ENCODE data around the gene HID1. TPM values are rescaled to one million over a fixed set of nuclear protein-coding genes. Genes with fewer than 3 reads are reported as not detected.
A peak's percentile ranks its signal among the peaks of the same experiment; 100 is the strongest.

The HID1 gene
- total RNA-seq, 3 donors from 2014 or later (not counting 1 experiment from before 2014, with no cell fraction given): 0.66 to 9.5 (median 2.8) TPM

DNA sequence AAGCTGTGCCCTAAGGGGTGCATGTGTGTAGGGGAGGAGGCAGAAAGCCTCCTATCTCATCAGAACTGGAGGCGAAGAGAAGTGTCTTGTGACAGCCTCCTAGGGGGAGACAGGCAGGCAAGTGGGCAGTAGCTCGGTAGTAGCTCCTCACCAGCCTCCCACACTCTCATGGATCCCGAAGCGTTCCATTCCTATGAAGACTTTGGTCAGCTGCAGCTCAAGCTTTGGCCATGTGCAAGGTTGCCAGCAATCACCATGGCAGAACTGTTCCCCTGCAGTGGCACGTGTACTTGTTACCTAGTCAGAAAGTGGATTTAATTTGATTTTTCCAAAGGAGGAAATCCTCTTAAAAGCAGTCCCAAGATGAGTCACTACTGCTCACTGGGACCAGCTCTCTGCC is 46.6 kb upstream of the HID1 start:
- intact Hi-C loops (cut with micrococcal nuclease): no loop called here
- DNase-seq (no peak), ATAC-seq (no peak)
- no peaks in the 10 kb centered on the region for H3K4me1 ChIP-seq (ENCODE audit: control insufficient read depth, insufficient read depth, low read length)
- no peak overlapping the region for H3K27ac ChIP-seq (ENCODE audit: low read length)
- Mint-ChIP-seq H3K36me3 (no peaks in the 10 kb centered on the region), H3K27me3 (ENCODE audit: low read depth in 2 of 2) (no peaks in the 10 kb centered on the region), H3K9me3 (no peaks in the 10 kb centered on the region), H3K27ac (no peak overlapping the region), H3K4me3 (no peak overlapping the region), H3K4me1 (peaks cover under 1 to 16% of the 10 kb centered on the region in 2 donors)
- no peak overlapping the region for H3K4me3 ChIP-seq (ENCODE audit: low read length)
- H3K9me3 ChIP-seq (ENCODE audit: control insufficient read depth, insufficient read depth, low read length): no peaks in the 10 kb centered on the region
- peaks cover 39% of the 10 kb centered on the region for H3K36me3 ChIP-seq (ENCODE audit: control insufficient read depth, insufficient read depth, low read length)
- no peaks in the 10 kb centered on the region for H3K27me3 ChIP-seq (ENCODE audit: control insufficient read depth, insufficient read depth, low read length)
- 99% methylated on average over 5 of the region's 5 CpGs for WGBS (ENCODE audit: insufficient coverage)
- TF ChIP-seq CTCF (IDR thresholded peaks at IDR 0.05): no peak

- H3K27ac Mint-ChIP-seq: peak overlapping the region; percentile 88 to 95
- no peaks in the 10 kb centered on the region for H3K36me3 ChIP-seq (ENCODE audit: control insufficient read depth, insufficient read depth, low read length)
- H3K4me1 Mint-ChIP-seq: peaks cover 17 to 33% of the 10 kb centered on the region in 2 donors
- peaks cover 16% of the 10 kb centered on the region for H3K4me1 ChIP-seq (ENCODE audit: control insufficient read depth, insufficient read depth, low read length)
- peak overlapping the region; percentile 82 for H3K27ac ChIP-seq (ENCODE audit: low read length)
- no peaks in the 10 kb centered on the region for H3K36me3 Mint-ChIP-seq
- peak overlapping the region; percentile 95 for H3K4me3 Mint-ChIP-seq
- H3K27me3 ChIP-seq (ENCODE audit: control insufficient read depth, insufficient read depth, low read length): no peaks in the 10 kb centered on the region
- no peak for ATAC-seq
- intact Hi-C loops (cut with micrococcal nuclease): loop anchor here (2.0 kb wide), 2 partner anchors 34 to 52 kb away; partner anchors contain the start of genes ATP5PD and KCTD2
- no peaks in the 10 kb centered on the region for H3K27me3 Mint-ChIP-seq (ENCODE audit: low read depth in 2 of 2)
- no peaks in the 10 kb centered on the region for H3K9me3 ChIP-seq (ENCODE audit: control insufficient read depth, insufficient read depth, low read length)
- H3K4me3 ChIP-seq (ENCODE audit: low read length): peak overlapping the region; percentile 76
- no peaks in the 10 kb centered on the region for H3K9me3 Mint-ChIP-seq
- TF ChIP-seq CTCF (IDR thresholded peaks at IDR 0.05): no peak
- DNase-seq: no peak
- 2% methylated on average over 10 of the region's 10 CpGs for WGBS (ENCODE audit: insufficient coverage)
These were observed 40.6 kb upstream of the HID1 start for GRCh38 chr17:75013092-75013559.

- H3K27ac ChIP-seq (ENCODE audit: low read length): peak within 1 kb of the TSS; percentile 82
- ATAC-seq: peak; percentile 93 to 95 (median 95)
- no peaks in the 10 kb centered on the region for H3K36me3 Mint-ChIP-seq
- peaks cover 16% of the 10 kb centered on the region for H3K4me1 ChIP-seq (ENCODE audit: control insufficient read depth, insufficient read depth, low read length)
- no peaks in the 10 kb centered on the region for H3K9me3 ChIP-seq (ENCODE audit: control insufficient read depth, insufficient read depth, low read length)
- H3K27me3 ChIP-seq (ENCODE audit: control insufficient read depth, insufficient read depth, low read length): no peaks in the 10 kb centered on the region
- TF ChIP-seq CTCF (IDR thresholded peaks at IDR 0.05): peak; percentile 59
- peak within 1 kb of the TSS; percentile 76 for H3K4me3 ChIP-seq (ENCODE audit: low read length)
- intact Hi-C loops (cut with micrococcal nuclease): loop anchor here (2.0 kb wide), 2 partner anchors 34 to 52 kb away; partner anchors contain the start of genes ATP5PD and KCTD2
- H3K4me1 Mint-ChIP-seq: peaks cover 17 to 33% of the 10 kb centered on the region in 2 donors
- no peaks in the 10 kb centered on the region for H3K36me3 ChIP-seq (ENCODE audit: control insufficient read depth, insufficient read depth, low read length)
- peak within 1 kb of the TSS; percentile 95 for H3K4me3 Mint-ChIP-seq
- H3K9me3 Mint-ChIP-seq: no peaks in the 10 kb centered on the region
- H3K27me3 Mint-ChIP-seq (ENCODE audit: low read depth in 2 of 2): no peaks in the 10 kb centered on the region
- H3K27ac Mint-ChIP-seq: peak within 1 kb of the TSS; percentile 88 to 95
- peak; percentile 81 to 88 for DNase-seq
- 4% methylated on average over 63 of the region's 63 CpGs for WGBS (ENCODE audit: insufficient coverage)
These were observed 40.0 kb upstream of the HID1 start, which contains the start of gene MRPL58 for GRCh38 chr17:75012346-75013091. TSS of gene MRPL58 (plus strand) at chr17:75012670. CDS start at chr17:75012687, 17 bp downstream.
